Trophoblast cell (in vitro differentiated cells and primary cell): Measurements from ENCODE around the gene HBE1.

Experiments used
- DNase-seq, 2 donors: peaks; one replicate each; pipeline ENCODE4 v3.0.0-alpha.2; 2016
- H2AFZ ChIP-seq: 2 replicates; pipeline ENCODE4 v1.6.1; 2013; ENCODE audit warnings: low read length, moderate library complexity, mild to moderate bottlenecking; ENCODE audit not compliant: insufficient read depth, poor library complexity
- H2AK5ac ChIP-seq: 2 replicates; pipeline ENCODE4 v1.6.1; 2013; ENCODE audit warnings: mild to moderate bottlenecking, low read length
- H2BK120ac ChIP-seq: 2 replicates; pipeline ENCODE4 v1.6.1; 2013; ENCODE audit warnings: low read length, mild to moderate bottlenecking, moderate library complexity; ENCODE audit not compliant: insufficient read depth, poor library complexity
- H2BK12ac ChIP-seq: 2 replicates; pipeline ENCODE4 v1.6.1; 2013; ENCODE audit warnings: mild to moderate bottlenecking, low read length, moderate library complexity
- H2BK5ac ChIP-seq: 2 replicates; pipeline ENCODE4 v1.6.1; 2013; ENCODE audit warnings: low read length, low read depth, moderate library complexity, mild to moderate bottlenecking; ENCODE audit not compliant: poor library complexity
- H3K14ac ChIP-seq: 2 replicates; pipeline ENCODE4 v1.6.1; 2013; ENCODE audit warnings: mild to moderate bottlenecking, low read length
- H3K18ac ChIP-seq: 2 replicates; pipeline ENCODE4 v1.6.1; 2013; ENCODE audit warnings: mild to moderate bottlenecking, low read length
- H3K23ac ChIP-seq: 2 replicates; pipeline ENCODE4 v1.6.1; 2013; ENCODE audit warnings: low read length
- H3K27ac ChIP-seq: 2 replicates; pipeline ENCODE4 v1.5.1; 2013; ENCODE audit warnings: low read depth, mild to moderate bottlenecking, inconsistent platforms, low read length, moderate library complexity
- H3K27me3 ChIP-seq: 2 replicates; pipeline ENCODE4 v1.6.1; 2013; ENCODE audit warnings: inconsistent platforms, mild to moderate bottlenecking, low read length, moderate library complexity; ENCODE audit not compliant: insufficient read depth
- H3K36me3 ChIP-seq, 2 experiments: 1 replicate in 1 of 2; 2 replicates in 1 of 2; pipeline ENCODE4 v1.6.1; 2013; ENCODE audit warnings: low read length in 2 of 2, mild to moderate bottlenecking in 2 of 2, moderate library complexity in 1 of 2; ENCODE audit not compliant: insufficient read depth in 2 of 2, control insufficient read depth in 1 of 2
- H3K4ac ChIP-seq: 2 replicates; pipeline ENCODE4 v1.6.1; 2013; ENCODE audit warnings: low read depth, mild to moderate bottlenecking, low read length, moderate library complexity
- H3K4me1 ChIP-seq, 2 experiments: 1 replicate in 1 of 2; 2 replicates in 1 of 2; pipeline ENCODE4 v1.6.1; 2013; ENCODE audit warnings: low read length in 2 of 2, mild to moderate bottlenecking in 2 of 2, moderate library complexity in 1 of 2; ENCODE audit not compliant: insufficient read depth in 2 of 2, control insufficient read depth in 1 of 2
- H3K4me2 ChIP-seq: 2 replicates; pipeline ENCODE4 v1.6.1; 2013; ENCODE audit warnings: inconsistent platforms, mild to moderate bottlenecking, low read length, moderate library complexity
- H3K4me3 ChIP-seq: 2 replicates; pipeline ENCODE4 v1.5.1; 2013; ENCODE audit warnings: mild to moderate bottlenecking, low read depth, low read length, inconsistent platforms
- H3K79me1 ChIP-seq: one replicate; pipeline ENCODE4 v1.6.1; 2013; ENCODE audit warnings: low read length
- H3K79me2 ChIP-seq: 2 replicates; pipeline ENCODE4 v1.6.1; 2013; ENCODE audit warnings: low read length, mild to moderate bottlenecking; ENCODE audit not compliant: control insufficient read depth, insufficient read depth, poor library complexity
- H3K9ac ChIP-seq: 2 replicates; pipeline ENCODE4 v1.6.1; 2013; ENCODE audit warnings: mild to moderate bottlenecking, low read length
- H3K9me3 ChIP-seq: 2 replicates; pipeline ENCODE4 v1.6.1; 2013; ENCODE audit warnings: low read depth, mild to moderate bottlenecking, control low read depth, inconsistent platforms, low read length; ENCODE audit not compliant: insufficient read depth
- H4K12ac ChIP-seq: 2 replicates; pipeline ENCODE4 v1.6.1; 2013; ENCODE audit warnings: low read depth, mild to moderate bottlenecking, low read length, moderate library complexity
- H4K8ac ChIP-seq: 2 replicates; pipeline ENCODE4 v1.6.1; 2013; ENCODE audit warnings: low read depth, mild to moderate bottlenecking, low read length, moderate library complexity
- H4K91ac ChIP-seq: one replicate; pipeline ENCODE4 v1.6.1; 2013; ENCODE audit warnings: low read depth, mild to moderate bottlenecking, low read length, moderate library complexity
- WGBS: extraction: QIAGEN DNeasy Blood & Tissue Kit; methylation state at CpG from one replicate; pipeline ENCODE4 v1.1.7; 2013; ENCODE audit warnings: missing lambda C conversion rate; ENCODE audit not compliant: insufficient read length, insufficient coverage; ENCODE audit errors: extremely low coverage; 5-methylcytosine and 5-hydroxymethylcytosine counted together

HBE1 gene

GRCh38 chr11:5282628-5283027 is 12.9 kb upstream of the HBE1 start:
- no peak overlapping the region for H4K91ac ChIP-seq
- no peaks in the 10 kb centered on the region for H3K36me3 ChIP-seq
- H2BK120ac ChIP-seq = no peak overlapping the region
- WGBS = no CpG with 5 or more reads among the region's 2 CpGs
- no peak overlapping the region for H4K8ac ChIP-seq
- H3K4me3 ChIP-seq = no peak overlapping the region
- H3K27me3 ChIP-seq = no peaks in the 10 kb centered on the region
- no peak for DNase-seq
- H3K9ac ChIP-seq = no peak overlapping the region
- no peak overlapping the region for H3K18ac ChIP-seq
- H2BK5ac ChIP-seq = no peak overlapping the region
- no peak overlapping the region for H3K27ac ChIP-seq
- no peaks in the 10 kb centered on the region for H3K4me1 ChIP-seq
- no peak overlapping the region for H3K14ac ChIP-seq
- no peaks in the 10 kb centered on the region for H3K9me3 ChIP-seq
- H3K4me2 ChIP-seq = no peak overlapping the region
- no peak overlapping the region for H3K23ac ChIP-seq
- no peak overlapping the region for H2AFZ ChIP-seq
- no peak overlapping the region for H4K12ac ChIP-seq
- no peak overlapping the region for H2BK12ac ChIP-seq
- H3K79me1 ChIP-seq = no peaks in the 10 kb centered on the region
- no peak overlapping the region for H3K4ac ChIP-seq
- no peak overlapping the region for H2AK5ac ChIP-seq
- H3K79me2 ChIP-seq = no peaks in the 10 kb centered on the region

GRCh38 chr11:5281596-5281995 is 11.9 kb upstream of the HBE1 start:
- H3K4ac ChIP-seq = no peak overlapping the region
- H3K4me1 ChIP-seq = no peaks in the 10 kb centered on the region
- H4K8ac ChIP-seq = no peak overlapping the region
- H3K23ac ChIP-seq = no peak overlapping the region
- no peaks in the 10 kb centered on the region for H3K9me3 ChIP-seq
- no peak overlapping the region for H2BK120ac ChIP-seq
- H2BK12ac ChIP-seq = no peak overlapping the region
- no peak overlapping the region for H3K27ac ChIP-seq
- no peak overlapping the region for H2AFZ ChIP-seq
- H4K91ac ChIP-seq = no peak overlapping the region
- no peaks in the 10 kb centered on the region for H3K79me2 ChIP-seq
- H3K27me3 ChIP-seq = no peaks in the 10 kb centered on the region
- DNase-seq = no peak
- H3K36me3 ChIP-seq = no peaks in the 10 kb centered on the region
- H4K12ac ChIP-seq = no peak overlapping the region
- no peak overlapping the region for H3K4me2 ChIP-seq
- no peak overlapping the region for H3K9ac ChIP-seq
- no peak overlapping the region for H2BK5ac ChIP-seq
- H3K14ac ChIP-seq = no peak overlapping the region
- H3K79me1 ChIP-seq = no peaks in the 10 kb centered on the region
- H2AK5ac ChIP-seq = no peak overlapping the region
- no peak overlapping the region for H3K18ac ChIP-seq
- H3K4me3 ChIP-seq = no peak overlapping the region

- no peak overlapping the region for H4K12ac ChIP-seq
- H2BK12ac ChIP-seq = no peak overlapping the region
- no peaks in the 10 kb centered on the region for H3K79me1 ChIP-seq
- H3K14ac ChIP-seq = no peak overlapping the region
- no peak overlapping the region for H3K27ac ChIP-seq
- H3K4me2 ChIP-seq = no peak overlapping the region
- DNase-seq = peak; percentile 7 to 40
- no peak overlapping the region for H2AFZ ChIP-seq
- no CpG with 5 or more reads among the region's 3 CpGs for WGBS
- no peak overlapping the region for H4K91ac ChIP-seq
- no peaks in the 10 kb centered on the region for H3K9me3 ChIP-seq
- no peak overlapping the region for H2BK120ac ChIP-seq
- H3K23ac ChIP-seq = no peak overlapping the region
- no peak overlapping the region for H3K4ac ChIP-seq
- H3K9ac ChIP-seq = no peak overlapping the region
- no peaks in the 10 kb centered on the region for H3K4me1 ChIP-seq
- H3K27me3 ChIP-seq = no peaks in the 10 kb centered on the region
- no peak overlapping the region for H2BK5ac ChIP-seq
- no peaks in the 10 kb centered on the region for H3K36me3 ChIP-seq
- H4K8ac ChIP-seq = no peak overlapping the region
- no peak overlapping the region for H3K18ac ChIP-seq
- H3K4me3 ChIP-seq = no peak overlapping the region
- no peaks in the 10 kb centered on the region for H3K79me2 ChIP-seq
- H2AK5ac ChIP-seq = no peak overlapping the region
These were observed 10.9 kb upstream of the HBE1 start for GRCh38 chr11:5280582-5281102.

DNA sequence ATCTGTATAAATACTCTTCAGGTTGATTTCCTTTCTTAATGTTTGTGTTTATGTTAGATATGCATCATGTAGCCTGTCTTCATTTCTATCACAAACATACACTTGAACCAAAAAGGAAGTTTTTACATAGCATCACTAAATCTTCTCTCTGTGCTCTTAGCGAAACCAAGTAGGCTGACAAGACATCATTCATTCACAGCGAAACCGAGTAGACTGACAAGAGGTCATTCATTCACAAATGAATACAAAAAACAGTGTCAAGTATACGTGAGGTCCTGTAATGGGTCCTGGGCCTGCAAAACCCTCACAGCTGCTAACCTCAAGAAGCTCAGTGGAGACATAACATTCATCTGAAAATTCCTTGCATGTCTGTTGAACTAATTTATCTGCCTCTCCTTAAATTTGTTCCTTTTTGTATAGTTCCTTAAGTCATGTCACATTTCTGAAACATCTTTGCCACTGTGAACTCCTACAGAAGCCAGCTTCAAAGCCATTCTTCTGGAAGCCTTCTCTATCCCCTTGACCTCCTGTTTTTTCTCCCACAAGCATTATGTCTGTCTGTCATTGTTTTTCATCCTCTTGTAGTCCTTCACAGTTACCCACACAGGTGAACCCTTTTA is 9.8 kb upstream of the HBE1 start:
- Histone ChIP-seq H2BK5ac (no peak overlapping the region), H3K9ac (no peak overlapping the region), H2AK5ac (no peak overlapping the region), H4K91ac (no peak overlapping the region), H3K4me1 (no peaks in the 10 kb centered on the region), H3K4ac (no peak overlapping the region), H4K8ac (no peak overlapping the region), H3K23ac (no peak overlapping the region), H3K4me2 (no peak overlapping the region), H3K27me3 (no peaks in the 10 kb centered on the region), H3K9me3 (no peaks in the 10 kb centered on the region), H3K14ac (no peak overlapping the region), H4K12ac (no peak overlapping the region), H3K27ac (no peak overlapping the region), H3K18ac (no peak overlapping the region), H3K36me3 (no peaks in the 10 kb centered on the region), H2AFZ (no peak overlapping the region), H3K79me1 (no peaks in the 10 kb centered on the region), H3K4me3 (no peak overlapping the region), H2BK12ac (no peak overlapping the region), H2BK120ac (no peak overlapping the region), H3K79me2 (no peaks in the 10 kb centered on the region)
- no peak for DNase-seq
- WGBS = no CpG with 5 or more reads among the region's 4 CpGs
